ENCODE results near the gene NPAS4.

- TF ChIP-seq CTCF (IDR thresholded peaks at IDR 0.05) (no peak), ZNF302 (CRISPR knock-in tag; IDR thresholded peaks at IDR 0.05) (no peak), SREBF2 (IDR thresholded peaks at IDR 0.05) (no peak), EP300 (IDR thresholded peaks at IDR 0.05) (no peak), USF2 (IDR thresholded peaks at IDR 0.05) (no peak), JUN (IDR thresholded peaks at IDR 0.05) (no peak), MYC (IDR thresholded peaks at IDR 0.05; ENCODE audit: borderline replicate concordance, low read length) (no peak), PBX3 (IDR thresholded peaks at IDR 0.05) (no peak), POLR2A (IDR thresholded peaks at IDR 0.05; ENCODE audit: low read length) (no peak), RAD21 (conservative IDR thresholded peaks at IDR 0.05 in 1 of 2, IDR thresholded peaks at IDR 0.05 in 1 of 2) (no peak), CEBPB (IDR thresholded peaks at IDR 0.05) (no peak), RCOR1 (IDR thresholded peaks at IDR 0.05; ENCODE audit: low read depth, low read length) (no peak)
Observed at GRCh38 chr11:66472054-66472453, 51.2 kb downstream of the NPAS4 start.
